NCI-H1092 treated with DMSO at 0.1 percent for 48 hours (cell line): ENCODE results near the gene ACTRT3.
"Not testable (repeated sequence)": the region's sequence is repeated elsewhere in the genome, so short reads cannot be mapped to it uniquely, and the experiment has no call there.

ENCODE experiments used
- DNase-seq: peaks from one replicate; lab custom pipeline; 2025; lab: John Stamatoyannopoulos, UW

ACTRT3 gene

GRCh38 chr3:169772897-169773816 is 3.8 kb upstream of the ACTRT3 start, which contains the start of gene MYNN:
Gene MYNN (plus strand): TSS chr3:169773396. CDS start chr3:169774296, 900 bp downstream.
- peak; percentile 90 for DNase-seq

- peak; percentile 94 for DNase-seq
These were observed 3.0 kb upstream of the ACTRT3 start for GRCh38 chr3:169772305-169772896.

GRCh38 chr3:169771497-169772304 is 2.3 kb upstream of the ACTRT3 start:
- peak; percentile 90 for DNase-seq

GRCh38 chr3:169764882-169765612 is 4.3 kb downstream of the ACTRT3 start, which contains the start of gene TERC:
Gene TERC (minus strand): TSS chr3:169765060.
- peak; percentile 87 for DNase-seq

- DNase-seq, result peak; percentile 62
These were observed 5.0 kb downstream of the ACTRT3 start for GRCh38 chr3:169764312-169764881.

- DNase-seq, result no peak
These were observed 8.9 kb downstream of the ACTRT3 start for GRCh38 chr3:169760479-169760878.

- no peak for DNase-seq
These were observed 10.1 kb downstream of the ACTRT3 start for GRCh38 chr3:169759256-169759655.

GRCh38 chr3:169758359-169758994 is 10.9 kb downstream of the ACTRT3 start:
- no peak for DNase-seq

GRCh38 chr3:169755488-169755887 is 13.9 kb downstream of the ACTRT3 start:
- DNase-seq, result no peak

- no peak for DNase-seq
These were observed 14.7 kb downstream of the ACTRT3 start for GRCh38 chr3:169754711-169755110.

- no peak for DNase-seq
These were observed 17.5 kb downstream of the ACTRT3 start for GRCh38 chr3:169751875-169752274.

GRCh38 chr3:169750665-169751064 is 18.7 kb downstream of the ACTRT3 start:
- no peak for DNase-seq

- no peak for DNase-seq
These were observed 20.7 kb downstream of the ACTRT3 start for GRCh38 chr3:169748670-169749069.

GRCh38 chr3:169746924-169747323 is 22.4 kb downstream of the ACTRT3 start:
- no peak for DNase-seq

GRCh38 chr3:169744366-169745054 is 24.9 kb downstream of the ACTRT3 start:
- DNase-seq, result peak; percentile 27

GRCh38 chr3:169739067-169739466 is 30.3 kb downstream of the ACTRT3 start:
- DNase-seq, result no peak

GRCh38 chr3:169731857-169732256 is 37.5 kb downstream of the ACTRT3 start:
- DNase-seq, result not testable (repeated sequence)

- DNase-seq, result no peak
These were observed 46.6 kb downstream of the ACTRT3 start for GRCh38 chr3:169722724-169723123.

GRCh38 chr3:169718415-169718814 is 50.9 kb downstream of the ACTRT3 start:
- DNase-seq, result not testable (repeated sequence)
